Neuronal stem cell (in vitro differentiated cells): Measurements from ENCODE around the gene CCDC192.

Experiments
- DNase-seq: peaks from one replicate; pipeline ENCODE4 v3.0.0-alpha.2; 2013; ENCODE audit warnings: low spot score
- H2AFZ ChIP-seq: one replicate; pipeline ENCODE4 v1.6.1; 2013; ENCODE audit warnings: mild to moderate bottlenecking, low read length, inconsistent platforms
- H2AK5ac ChIP-seq: 2 replicates; pipeline ENCODE4 v1.6.1; 2013; ENCODE audit warnings: low read depth, mild to moderate bottlenecking, inconsistent platforms, low read length, moderate library complexity, mixed read lengths
- H2BK120ac ChIP-seq: 2 replicates; pipeline ENCODE4 v1.6.1; 2013; ENCODE audit warnings: low read depth, mild to moderate bottlenecking, inconsistent platforms, low read length, moderate library complexity, mixed read lengths
- H2BK12ac ChIP-seq: one replicate; pipeline ENCODE4 v1.6.1; 2013; ENCODE audit warnings: low read length, inconsistent platforms
- H2BK15ac ChIP-seq: 2 replicates; pipeline ENCODE4 v1.6.1; 2013; ENCODE audit warnings: mild to moderate bottlenecking, low read length, inconsistent platforms, mixed read lengths
- H2BK5ac ChIP-seq: one replicate; pipeline ENCODE4 v1.6.1; 2013; ENCODE audit warnings: inconsistent platforms, mild to moderate bottlenecking, low read length, moderate library complexity
- H3K14ac ChIP-seq: one replicate; pipeline ENCODE4 v1.6.1; 2013; ENCODE audit warnings: low read length, inconsistent platforms
- H3K18ac ChIP-seq: 2 replicates; pipeline ENCODE4 v1.6.1; 2013; ENCODE audit warnings: low read length, inconsistent platforms
- H3K23ac ChIP-seq: 2 replicates; pipeline ENCODE4 v1.6.1; 2013; ENCODE audit warnings: low read depth, mild to moderate bottlenecking, mixed read lengths, low read length, inconsistent platforms; ENCODE audit not compliant: poor library complexity
- H3K27ac ChIP-seq: replicated peaks from 3 replicates; pipeline ENCODE4 v1.5.1; 2013; ENCODE audit warnings: low read length, inconsistent platforms
- H3K27me3 ChIP-seq, 3 experiments: 2 replicates each; pipeline ENCODE4 v1.6.1; 2013; ENCODE audit warnings: low read length in 3 of 3, mild to moderate bottlenecking in 2 of 3, inconsistent platforms in 1 of 3, low read depth in 1 of 3, mixed read lengths in 1 of 3, moderate library complexity in 1 of 3; ENCODE audit not compliant: control insufficient read depth in 3 of 3, insufficient read depth in 3 of 3
- H3K36me3 ChIP-seq, 2 donors: replicated peaks in 1 of 2; 2 replicates each; pipeline ENCODE4 v1.6.1; 2013; ENCODE audit warnings: low read length in 2 of 2; ENCODE audit not compliant: control insufficient read depth in 2 of 2, insufficient read depth in 2 of 2
- H3K4ac ChIP-seq: 2 replicates; pipeline ENCODE4 v1.6.1; 2013; ENCODE audit warnings: inconsistent platforms, mild to moderate bottlenecking, low read length, moderate library complexity
- H3K4me1 ChIP-seq, 2 donors: 1 replicate in 1 of 2; 2 replicates in 1 of 2; pipeline ENCODE4 v1.6.1; 2013; ENCODE audit warnings: low read length in 2 of 2, low read depth in 1 of 2; ENCODE audit not compliant: control insufficient read depth in 2 of 2, insufficient read depth in 1 of 2
- H3K4me2 ChIP-seq: one replicate; pipeline ENCODE4 v1.6.1; 2013; ENCODE audit warnings: mild to moderate bottlenecking, low read length, inconsistent platforms; ENCODE audit not compliant: insufficient read depth, poor library complexity, severe bottlenecking
- H3K4me3 ChIP-seq, 2 donors: 2 replicates each; pipeline ENCODE4 v1.5.1; 2013; ENCODE audit warnings: low read length in 2 of 2, mild to moderate bottlenecking in 2 of 2, inconsistent platforms in 1 of 2, moderate library complexity in 1 of 2
- H3K79me1 ChIP-seq: one replicate; pipeline ENCODE4 v1.6.1; 2013; ENCODE audit warnings: low read depth, mild to moderate bottlenecking, inconsistent platforms, low read length, moderate library complexity
- H3K9ac ChIP-seq: one replicate; pipeline ENCODE4 v1.6.1; 2013; ENCODE audit warnings: mild to moderate bottlenecking, low read depth, low read length, inconsistent platforms; ENCODE audit not compliant: poor library complexity
- H3K9me3 ChIP-seq, 2 donors: replicated peaks in 1 of 2; 2 replicates each; pipeline versions ENCODE3 to v1.6.1; 2013; ENCODE audit warnings: low read length in 2 of 2, mild to moderate bottlenecking in 2 of 2, inconsistent platforms in 1 of 2, low read depth in 1 of 2, mixed read lengths in 1 of 2, moderate library complexity in 1 of 2; ENCODE audit not compliant: control insufficient read depth in 2 of 2, insufficient read depth in 1 of 2
- H4K8ac ChIP-seq: one replicate; pipeline ENCODE4 v1.6.1; 2013; ENCODE audit warnings: low read depth, mild to moderate bottlenecking, inconsistent platforms, low read length, moderate library complexity
- H4K91ac ChIP-seq: one replicate; pipeline ENCODE4 v1.6.1; 2013; ENCODE audit warnings: low read length, low read depth, mild to moderate bottlenecking, inconsistent platforms; ENCODE audit not compliant: poor library complexity
- WGBS, 2 donors: extraction: QIAGEN DNeasy Blood & Tissue Kit; methylation state at CpG; one replicate each; pipeline ENCODE4 v1.1.7; 2013; ENCODE audit warnings: missing lambda C conversion rate in 2 of 2, mixed read lengths in 1 of 2; ENCODE audit not compliant: insufficient read length in 2 of 2, insufficient replicate concordance in 1 of 2; ENCODE audit errors: extremely low coverage in 2 of 2; 5-methylcytosine and 5-hydroxymethylcytosine counted together

CCDC192 gene

DNA sequence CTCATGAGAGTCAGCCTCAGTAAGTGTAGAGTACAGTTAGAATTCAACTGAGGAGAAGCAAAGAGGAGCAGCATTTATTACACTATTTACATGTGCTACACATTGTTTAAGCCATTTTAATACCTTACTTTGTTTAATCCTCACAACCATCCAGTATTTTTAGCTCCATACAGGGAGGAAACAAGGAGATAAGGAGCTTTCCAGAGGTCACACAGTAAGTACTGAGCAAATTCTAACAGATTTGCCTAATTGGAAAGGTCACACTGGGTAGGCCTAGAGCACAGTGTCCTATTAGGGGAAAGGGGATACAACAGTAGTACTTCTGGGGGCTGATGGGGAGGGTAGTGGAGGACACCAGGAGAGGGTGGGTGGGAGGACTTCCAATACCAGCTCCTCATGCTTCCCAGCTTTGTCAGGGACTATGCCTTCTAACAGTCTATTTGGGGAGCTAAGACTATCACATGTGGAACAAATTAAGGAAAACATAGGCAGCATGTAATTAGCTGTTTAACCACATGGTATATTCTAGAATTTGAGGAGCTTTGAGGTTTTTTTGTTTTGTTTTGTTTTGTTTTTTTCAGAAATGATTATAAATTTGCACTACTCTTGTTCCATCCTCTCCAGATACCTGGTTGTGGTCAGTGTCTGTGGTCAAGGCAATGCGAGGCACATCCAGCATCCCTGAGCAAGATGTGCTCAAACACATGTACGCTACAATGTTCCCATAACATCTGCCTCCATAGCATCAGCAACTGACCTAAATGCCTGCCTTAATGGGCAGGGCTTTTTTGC is 284.4 kb downstream of the CCDC192 start:
- H3K27me3 ChIP-seq, result no peaks in the 10 kb centered on the region
- no peak overlapping the region for H2BK12ac ChIP-seq
- no peak overlapping the region for H2AK5ac ChIP-seq
- H4K8ac ChIP-seq, result no peak overlapping the region
- H2BK120ac ChIP-seq, result no peak overlapping the region
- DNase-seq, result no peak
- H3K4ac ChIP-seq, result no peak overlapping the region
- H3K4me3 ChIP-seq, result no peak overlapping the region
- H3K4me2 ChIP-seq, result no peak overlapping the region
- H3K36me3 ChIP-seq, result no peaks in the 10 kb centered on the region
- H3K14ac ChIP-seq, result no peak overlapping the region
- H4K91ac ChIP-seq, result no peak overlapping the region
- H3K18ac ChIP-seq, result no peak overlapping the region
- no peak overlapping the region for H3K27ac ChIP-seq
- no CpG with 5 or more reads among the region's 2 CpGs for WGBS, 2 donors
- no peak overlapping the region for H2AFZ ChIP-seq
- H3K23ac ChIP-seq, result no peak overlapping the region
- H3K9ac ChIP-seq, result no peak overlapping the region
- no peak overlapping the region for H2BK15ac ChIP-seq
- H3K9me3 ChIP-seq, result peaks cover 0 to 2% of the 10 kb centered on the region in 2 donors
- no peaks in the 10 kb centered on the region for H3K79me1 ChIP-seq
- H2BK5ac ChIP-seq, result no peak overlapping the region
- no peaks in the 10 kb centered on the region for H3K4me1 ChIP-seq

DNA sequence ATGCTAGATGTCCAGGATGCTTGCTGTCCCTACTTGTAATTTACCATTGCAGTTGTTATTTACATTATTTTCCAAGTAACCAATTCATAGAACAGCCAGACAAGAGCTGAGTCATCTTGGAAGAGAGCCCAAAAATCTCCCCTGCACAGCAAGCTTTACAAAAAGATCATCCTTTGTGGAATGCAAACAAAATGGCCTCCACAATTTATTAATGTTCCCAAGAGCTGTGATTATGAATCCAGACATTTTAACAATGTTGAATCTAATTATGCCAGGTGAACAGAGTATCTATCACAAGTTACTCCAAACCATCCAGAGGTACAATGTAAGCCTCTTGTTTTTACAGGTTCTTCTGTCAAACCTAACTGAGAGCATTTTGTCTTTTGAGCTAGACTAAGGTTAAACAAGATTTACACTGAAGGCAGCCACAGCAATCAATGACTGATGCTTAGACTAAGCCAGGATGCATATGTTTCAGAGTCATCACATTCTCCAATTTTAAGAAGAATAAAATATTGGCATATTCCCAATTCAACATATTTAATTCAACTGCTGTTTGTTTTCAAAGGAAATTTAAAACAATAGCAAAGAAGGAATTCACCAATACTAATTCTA is 285.1 kb downstream of the CCDC192 start:
- Histone ChIP-seq H3K4me1 (no peaks in the 10 kb centered on the region), H3K9ac (no peak overlapping the region), H3K9me3 (peaks cover 0 to 2% of the 10 kb centered on the region in 2 donors), H3K27me3 (no peaks in the 10 kb centered on the region), H3K18ac (no peak overlapping the region), H2BK120ac (no peak overlapping the region), H3K4me3 (no peak overlapping the region), H4K8ac (no peak overlapping the region), H3K23ac (no peak overlapping the region), H3K27ac (no peak overlapping the region), H3K4ac (no peak overlapping the region), H3K4me2 (no peak overlapping the region), H2BK5ac (no peak overlapping the region), H2BK12ac (no peak overlapping the region), H2BK15ac (no peak overlapping the region), H2AK5ac (no peak overlapping the region), H3K36me3 (no peaks in the 10 kb centered on the region), H2AFZ (no peak overlapping the region), H3K14ac (no peak overlapping the region), H4K91ac (no peak overlapping the region), H3K79me1 (no peaks in the 10 kb centered on the region)
- DNase-seq, result no peak
